ENCODE data around the gene GARNL3.

GARNL3 gene

DNA sequence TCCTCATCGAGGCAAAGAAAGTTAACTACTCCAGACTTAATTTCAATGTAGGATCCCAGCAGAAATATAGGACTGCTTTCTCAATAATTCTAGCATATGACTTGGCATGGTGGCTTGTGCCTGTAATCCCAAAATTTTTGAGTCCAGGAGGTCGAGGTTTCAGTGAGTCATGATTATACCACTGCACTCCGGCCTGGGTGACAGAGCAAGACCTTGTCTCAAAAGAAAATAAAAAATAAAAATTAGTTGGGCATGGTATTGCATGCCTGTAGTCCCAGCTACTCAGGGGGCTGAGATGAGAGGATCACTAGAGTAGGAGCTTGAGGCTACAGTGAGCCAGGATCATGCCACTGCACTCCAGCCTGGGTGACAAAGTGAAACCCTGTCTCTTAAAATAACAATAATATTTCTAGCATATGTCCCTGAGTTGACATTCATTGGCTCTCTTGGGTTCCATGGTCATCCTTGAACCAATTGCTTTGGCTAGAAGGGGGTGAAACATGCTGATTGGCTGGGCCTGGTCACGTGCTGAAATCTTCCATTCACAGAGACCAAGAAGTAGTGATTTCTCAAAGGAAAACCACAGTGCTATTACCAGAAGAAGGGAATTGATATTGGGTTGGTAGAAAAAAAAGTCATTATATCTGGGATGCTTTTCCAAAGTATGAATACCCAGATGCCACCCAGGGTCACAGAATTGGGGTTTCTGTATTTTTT lies 31.6 kb upstream of the GARNL3 start:
- DNase-seq (ENCODE audit: extremely low read depth in 1 of 2, low read depth in 1 of 2) = no peak

DNA sequence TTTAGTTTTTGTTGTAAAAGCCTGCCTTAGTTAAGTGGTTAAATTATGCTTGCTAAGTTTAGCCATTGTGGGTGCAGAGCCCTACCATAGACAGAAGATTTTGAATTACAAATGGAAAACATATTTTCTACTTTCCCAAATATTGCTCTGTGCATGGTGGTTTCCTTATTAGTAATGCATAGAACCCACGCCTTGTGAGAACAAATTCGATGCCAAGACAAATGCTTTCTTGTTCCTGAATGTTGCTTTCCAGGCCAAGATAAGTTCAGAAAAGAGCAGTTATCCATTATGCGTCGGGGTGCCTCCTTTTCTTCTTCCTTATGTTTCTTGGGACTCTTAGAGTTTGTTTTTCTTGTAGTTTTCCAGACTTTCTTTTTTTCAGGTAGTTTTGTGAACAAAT lies 31.0 kb upstream of the GARNL3 start:
- DNase-seq (ENCODE audit: extremely low read depth in 1 of 2, low read depth in 1 of 2) = no peak

DNA sequence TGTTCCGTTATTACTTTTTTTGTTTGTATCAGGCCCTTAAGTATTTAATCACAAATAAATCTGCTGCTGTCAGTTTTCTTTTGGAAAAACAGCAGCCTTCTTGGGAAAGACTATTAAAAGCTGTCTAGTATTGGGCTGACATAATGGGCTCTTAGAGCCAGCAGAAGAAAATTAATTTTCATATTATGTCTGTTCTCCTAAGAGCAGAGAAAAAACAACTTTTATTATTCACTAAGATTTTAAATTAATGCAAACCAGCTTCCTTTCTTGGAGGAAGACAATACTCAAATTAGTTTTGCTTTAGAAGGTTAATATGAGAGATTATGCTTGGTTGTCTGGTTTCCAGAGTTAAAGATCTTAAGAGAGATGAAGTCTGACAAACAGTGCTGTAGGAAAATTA lies 30.6 kb upstream of the GARNL3 start:
- no peak for DNase-seq (ENCODE audit: extremely low read depth in 1 of 2, low read depth in 1 of 2)

DNA sequence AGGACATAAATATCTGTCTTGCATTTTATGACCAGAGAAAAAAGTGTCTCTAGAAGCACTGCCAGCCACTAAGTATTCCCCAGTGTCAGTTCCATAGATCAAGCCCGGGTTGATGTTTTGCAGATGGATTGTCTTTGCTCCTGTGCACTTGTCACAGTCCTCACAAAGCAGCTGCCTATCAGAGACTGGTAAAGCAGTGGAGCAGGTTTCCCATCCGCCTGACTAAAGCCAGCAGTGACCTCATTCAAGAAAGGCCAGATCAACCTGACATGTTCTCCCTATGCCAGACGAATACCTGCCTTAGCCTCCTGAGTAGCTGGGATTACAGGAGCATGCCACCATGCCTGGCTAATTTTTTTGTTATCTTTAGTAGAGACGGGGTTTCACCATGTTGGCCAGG lies 26.8 kb upstream of the GARNL3 start:
- no peak for DNase-seq (ENCODE audit: extremely low read depth in 1 of 2, low read depth in 1 of 2)

DNA sequence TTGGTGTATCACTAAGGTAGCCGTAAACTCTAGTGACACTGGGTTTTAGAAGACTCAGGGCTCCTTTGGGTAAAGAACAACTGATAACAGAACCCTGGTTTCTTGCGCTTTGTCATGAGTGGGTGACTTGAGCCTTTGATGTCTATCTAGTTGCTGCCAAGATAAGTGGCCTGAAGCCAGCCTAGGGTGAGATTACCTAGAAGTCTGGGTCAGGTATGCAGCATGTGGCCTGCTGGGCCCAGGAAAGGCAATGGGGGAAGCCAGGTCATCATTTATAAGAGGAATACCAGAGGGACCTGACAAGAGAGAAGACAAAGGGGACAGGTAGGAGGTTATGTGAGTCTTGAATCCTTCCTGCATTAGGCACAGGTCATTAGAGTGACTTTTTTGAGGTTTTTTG lies 23.2 kb upstream of the GARNL3 start:
- DNase-seq (ENCODE audit: extremely low read depth in 1 of 2, low read depth in 1 of 2) = no peak

DNA sequence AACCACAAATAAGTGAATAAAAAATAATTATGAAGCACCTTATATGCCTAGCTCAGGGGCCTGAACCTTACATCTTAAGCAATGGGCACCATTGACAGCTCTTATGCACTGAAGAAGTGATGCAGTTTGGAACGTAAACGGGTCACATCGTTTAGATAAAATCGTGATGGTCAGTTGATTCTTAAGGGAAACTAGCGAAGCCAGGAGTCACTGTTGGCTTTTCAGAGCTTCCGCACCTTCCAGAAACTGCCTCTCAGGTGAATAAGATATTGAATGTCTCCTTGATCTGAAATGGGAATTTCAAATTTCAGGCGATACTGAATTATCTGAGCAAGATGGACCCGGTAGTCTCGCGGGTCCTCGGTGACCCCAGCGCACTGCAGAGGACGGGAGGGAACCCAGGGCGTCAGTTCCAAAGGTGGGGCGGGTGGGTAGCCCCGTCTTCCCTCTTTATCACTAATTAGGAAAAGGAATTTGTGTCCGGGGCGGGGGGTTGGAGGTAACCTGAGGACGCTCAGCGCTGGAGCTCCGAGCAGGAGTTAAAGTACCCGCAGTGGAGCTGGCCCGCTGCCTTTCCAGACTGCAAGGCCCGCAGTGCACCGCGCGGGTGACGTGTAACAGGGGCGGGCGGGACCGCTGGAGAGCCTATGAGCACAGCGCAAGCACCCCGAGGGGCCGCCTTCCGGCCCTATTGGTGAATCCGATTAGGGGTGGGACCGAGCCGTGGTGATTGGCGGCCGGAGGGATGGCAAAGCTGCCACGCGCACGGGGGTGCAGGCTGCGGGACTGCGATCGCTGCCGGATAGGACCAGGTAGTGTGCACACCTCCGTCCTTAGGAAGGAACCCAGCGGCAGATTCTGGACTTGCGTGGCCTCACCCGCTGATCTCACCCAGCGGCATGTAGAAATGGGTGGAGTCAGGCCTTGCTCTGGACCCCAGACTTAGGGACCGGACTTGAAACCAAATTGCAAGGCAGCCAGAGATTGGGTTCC lies 19.7 kb upstream of the GARNL3 start:
- DNase-seq (ENCODE audit: extremely low read depth in 1 of 2, low read depth in 1 of 2) = peak; percentile 91 to 95

DNA sequence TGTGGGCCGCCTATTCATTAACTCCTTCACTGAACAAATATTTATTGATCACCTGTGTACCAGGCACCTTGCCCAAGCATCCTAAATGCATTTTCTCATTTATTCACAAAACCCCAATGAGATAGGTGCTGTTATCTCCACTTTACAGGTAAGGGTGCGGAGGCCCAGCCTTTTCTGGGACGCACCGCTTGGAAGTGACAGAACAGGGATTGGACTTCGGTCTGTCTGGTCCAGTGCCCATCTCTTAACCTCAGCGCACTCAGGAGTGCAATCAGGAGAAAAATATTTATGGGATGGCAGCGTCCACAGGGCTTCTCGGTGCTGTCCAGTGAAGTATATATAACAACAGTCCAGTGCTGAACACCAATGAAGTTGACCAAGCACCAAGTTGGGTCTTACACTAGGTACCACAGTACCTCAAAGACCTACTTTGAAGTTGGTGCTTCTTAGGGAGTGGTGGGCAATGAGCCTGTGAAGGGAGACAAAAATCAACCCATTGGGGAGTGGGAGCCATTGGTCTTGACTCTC lies 18.9 kb upstream of the GARNL3 start:
- DNase-seq (ENCODE audit: extremely low read depth in 1 of 2, low read depth in 1 of 2) = no peak

DNA sequence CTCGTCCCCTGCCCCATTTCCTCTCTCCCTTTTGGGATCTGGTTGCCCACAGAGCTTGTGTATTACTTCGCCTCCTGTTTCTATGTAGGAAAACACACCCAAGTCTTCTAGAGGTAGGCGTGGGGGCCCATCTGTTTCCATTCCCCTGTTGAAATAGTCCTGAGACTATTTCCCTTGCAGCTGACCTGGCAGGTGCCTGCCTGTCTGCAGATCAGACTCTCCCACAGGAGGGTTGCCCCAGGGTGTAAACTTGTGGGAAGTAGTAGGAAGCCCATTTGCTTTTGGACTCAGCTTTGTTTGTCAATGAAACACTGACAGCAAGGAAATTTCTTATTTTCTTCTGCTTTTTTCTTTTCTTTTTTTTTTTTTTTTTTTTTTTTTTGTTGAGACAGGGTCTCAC lies 16.3 kb upstream of the GARNL3 start:
- DNase-seq (ENCODE audit: extremely low read depth in 1 of 2, low read depth in 1 of 2) = no peak

DNA sequence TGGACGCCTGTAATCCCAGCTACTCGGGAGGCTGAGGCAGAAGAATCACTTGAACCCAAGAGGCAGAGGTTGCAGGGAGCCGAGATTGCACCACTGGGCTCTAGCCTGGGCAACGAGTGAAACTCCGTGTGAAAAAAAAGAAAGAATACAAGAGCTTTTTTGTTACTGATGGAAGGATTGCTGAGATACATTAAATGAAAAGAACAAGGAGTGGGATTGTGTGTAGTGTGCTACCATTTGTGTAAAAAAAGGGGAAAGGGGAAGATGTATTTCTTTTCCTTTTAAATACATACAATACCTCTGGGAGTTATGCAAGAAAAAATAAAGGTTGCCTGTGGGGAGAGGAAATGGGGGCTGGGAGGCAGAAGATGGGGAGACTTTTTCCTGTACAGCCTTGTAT lies 14.7 kb upstream of the GARNL3 start:
- DNase-seq (ENCODE audit: extremely low read depth in 1 of 2, low read depth in 1 of 2) = no peak

DNA sequence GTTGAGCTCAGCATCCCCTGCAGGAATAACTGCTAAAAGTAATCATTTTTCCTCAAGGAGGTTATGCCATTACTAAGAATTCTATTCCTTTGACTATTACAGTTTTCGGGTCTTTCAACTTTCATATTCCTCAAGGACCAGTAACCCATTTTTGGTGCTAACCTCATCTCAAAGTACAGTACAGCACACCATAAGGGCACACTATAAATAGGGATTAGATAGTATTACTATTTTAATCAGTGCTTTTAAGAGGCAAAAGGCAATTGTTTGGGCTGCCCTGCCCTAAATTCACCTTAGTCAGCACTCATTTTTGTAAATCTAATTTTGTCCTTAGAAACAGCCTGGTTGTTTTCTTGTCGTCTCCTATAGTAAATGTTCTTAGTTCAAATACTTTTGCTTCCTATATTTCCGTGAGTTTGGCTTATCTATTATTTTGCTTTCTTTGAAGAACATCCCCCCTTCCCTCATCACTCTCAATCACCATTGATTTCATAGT lies 13.6 kb upstream of the GARNL3 start:
- no peak for DNase-seq (ENCODE audit: extremely low read depth in 1 of 2, low read depth in 1 of 2)

DNA sequence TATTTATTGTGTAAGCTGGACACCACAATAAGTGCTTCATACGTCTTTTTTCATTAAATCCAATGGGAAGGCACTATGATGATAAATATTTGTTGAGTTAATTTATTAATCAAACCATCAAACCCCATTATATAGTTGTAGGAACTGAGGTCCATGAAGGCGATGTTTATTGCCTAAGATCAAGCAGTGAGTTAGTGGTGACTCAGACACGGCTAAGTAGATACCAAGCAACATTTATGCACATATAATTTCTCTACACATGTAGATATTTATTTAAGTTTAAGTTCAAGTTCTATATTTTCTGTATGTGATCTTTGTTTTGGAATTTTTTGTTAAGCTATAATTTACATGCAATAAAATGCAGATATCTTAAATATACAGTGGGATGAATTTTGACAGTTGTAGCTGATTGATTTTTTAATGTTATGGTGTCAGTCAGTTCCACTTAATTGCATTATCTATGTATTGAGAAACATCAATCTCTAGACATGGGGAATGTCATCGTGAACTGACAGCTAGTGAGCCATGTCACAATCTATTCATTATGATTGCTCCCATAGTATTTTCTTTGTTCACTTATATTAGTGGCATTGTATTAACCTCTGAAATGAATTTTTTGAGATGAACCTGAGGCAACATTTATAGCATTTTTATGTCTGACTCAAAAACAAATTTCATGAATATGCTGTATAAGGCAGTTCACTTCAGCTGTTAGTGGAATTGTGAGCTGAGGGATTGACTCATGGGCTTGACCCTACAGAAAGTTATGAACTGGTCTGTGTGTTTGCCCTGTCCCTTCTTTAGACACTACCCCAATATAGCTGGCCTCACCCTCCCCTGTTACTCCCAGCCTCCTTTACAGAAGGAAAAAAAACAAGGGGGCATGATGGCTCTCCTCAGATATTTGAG lies 11.9 kb upstream of the GARNL3 start:
- no peak for DNase-seq (ENCODE audit: extremely low read depth in 1 of 2, low read depth in 1 of 2)

DNA sequence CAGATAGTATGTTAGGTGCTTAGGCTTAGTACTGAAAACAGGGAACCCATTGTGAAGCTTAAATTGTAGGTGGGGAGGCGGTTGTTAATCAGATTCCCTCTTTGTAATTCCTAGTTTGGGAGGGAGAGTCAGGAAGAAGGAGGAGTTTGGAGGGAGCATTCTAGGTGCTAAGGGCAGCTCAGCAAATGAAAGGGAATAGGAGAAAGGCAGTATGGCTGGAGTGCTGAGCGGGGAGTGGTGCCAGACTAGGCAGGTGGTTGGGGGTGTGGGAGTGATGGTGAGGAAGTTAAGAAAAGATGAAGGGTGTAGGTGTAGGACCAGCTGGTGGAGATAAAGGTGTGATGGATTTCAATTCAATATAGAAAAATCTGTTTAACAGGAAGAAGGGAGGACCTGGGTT lies 11.1 kb upstream of the GARNL3 start:
- no peak for DNase-seq (ENCODE audit: extremely low read depth in 1 of 2, low read depth in 1 of 2)

DNA sequence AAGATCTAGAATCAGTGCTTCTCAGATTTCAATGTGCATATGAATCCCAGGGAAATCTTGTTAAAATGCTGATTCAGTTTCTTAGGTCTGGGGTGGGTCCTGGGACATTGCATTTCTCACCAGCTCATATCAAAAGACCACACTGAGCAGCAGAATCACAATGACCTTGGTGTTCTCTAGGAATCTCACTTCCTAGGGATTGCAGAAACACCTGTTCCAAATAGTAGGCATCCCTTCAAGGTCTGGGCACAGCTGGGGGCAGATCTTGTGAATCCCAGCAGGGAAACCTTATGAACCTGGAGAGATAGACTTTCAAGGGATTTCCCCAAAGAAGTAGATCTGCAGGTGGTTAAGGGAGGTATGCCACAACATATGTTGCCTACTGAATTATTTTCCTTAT lies 8.9 kb upstream of the GARNL3 start:
- no peak for DNase-seq (ENCODE audit: extremely low read depth in 1 of 2, low read depth in 1 of 2)

DNA sequence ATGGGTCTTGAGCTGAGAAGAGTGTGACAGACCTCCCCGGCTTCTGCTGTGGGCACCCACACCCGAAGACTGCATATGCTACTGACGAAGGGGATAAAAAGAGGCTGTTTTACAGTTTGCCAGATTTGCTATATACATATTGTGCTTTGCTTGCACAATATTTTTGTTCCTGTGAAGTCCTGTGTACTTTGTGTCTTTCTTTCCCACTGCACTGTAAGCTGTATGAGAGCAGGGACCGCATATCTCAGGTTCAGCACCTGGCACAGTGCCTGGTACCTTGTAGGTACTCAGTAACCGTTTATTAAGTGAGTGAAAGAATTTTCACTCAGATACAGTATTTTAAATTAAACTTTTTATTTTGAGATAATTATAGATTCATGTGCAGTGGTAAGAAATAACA lies 8.2 kb upstream of the GARNL3 start:
- DNase-seq (ENCODE audit: extremely low read depth in 1 of 2, low read depth in 1 of 2) = no peak

DNA sequence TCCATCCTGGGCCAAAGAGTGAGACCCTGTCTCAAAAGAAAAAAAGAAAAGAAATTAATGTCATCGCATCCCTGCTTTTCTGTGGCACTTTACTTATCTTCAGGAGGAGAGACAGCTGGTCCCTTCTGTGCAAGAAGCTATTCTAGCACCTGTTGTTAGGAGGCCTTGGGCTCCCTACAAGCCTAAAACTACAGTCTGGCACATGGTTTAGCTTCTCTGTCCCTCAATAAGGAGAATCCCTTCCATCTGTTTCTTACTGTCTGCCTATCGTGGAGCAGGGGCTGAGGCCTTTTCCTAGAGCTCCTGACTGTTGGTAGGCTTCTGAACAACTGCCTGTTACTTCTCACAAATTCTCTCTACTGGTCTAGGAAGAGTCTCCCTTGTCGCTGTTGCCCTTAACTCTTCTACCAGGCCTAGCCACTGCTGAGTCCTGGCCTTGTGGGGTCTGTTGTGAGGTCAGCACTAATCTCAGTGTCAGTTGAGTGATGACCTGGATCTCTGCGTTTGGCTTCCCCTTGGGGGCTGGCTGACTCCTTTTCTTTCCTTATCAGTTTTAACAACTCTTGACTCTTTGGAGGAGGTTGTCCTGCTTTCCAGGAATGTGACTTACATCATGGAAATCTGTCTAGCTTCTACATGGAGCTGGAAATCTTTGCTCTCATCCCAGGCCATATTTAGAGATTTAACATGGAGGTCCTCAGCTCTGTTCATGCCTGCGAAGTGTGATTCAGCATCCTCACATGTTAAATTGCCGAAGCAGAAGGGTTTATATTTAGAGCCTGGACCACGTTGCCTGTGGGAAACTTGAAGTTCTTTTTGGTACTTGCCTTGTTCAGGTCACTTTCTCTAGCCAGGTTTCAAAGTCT lies 5.7 kb upstream of the GARNL3 start:
- DNase-seq (ENCODE audit: extremely low read depth in 1 of 2, low read depth in 1 of 2) = no peak

DNA sequence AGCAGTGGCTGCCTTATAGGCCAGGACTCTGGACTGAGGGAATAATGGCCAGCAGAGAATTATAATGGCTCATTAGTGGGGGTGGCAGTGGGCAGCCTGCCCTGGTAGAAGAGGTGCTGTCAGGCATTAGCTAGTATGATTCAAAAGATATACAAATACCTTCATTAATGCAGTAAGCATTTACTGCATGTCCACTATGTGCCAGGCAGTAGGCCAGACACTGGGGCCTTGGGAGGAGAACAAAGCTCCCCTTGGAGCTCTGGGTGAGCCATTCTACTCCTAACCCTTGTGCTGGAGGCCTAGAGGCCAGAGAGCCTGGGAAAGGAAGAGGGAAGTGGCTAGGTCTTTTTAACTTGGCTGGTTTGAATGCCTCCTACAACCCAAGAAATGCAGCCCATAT lies 2.0 kb upstream of the GARNL3 start:
- DNase-seq (ENCODE audit: extremely low read depth in 1 of 2, low read depth in 1 of 2) = no peak

DNA sequence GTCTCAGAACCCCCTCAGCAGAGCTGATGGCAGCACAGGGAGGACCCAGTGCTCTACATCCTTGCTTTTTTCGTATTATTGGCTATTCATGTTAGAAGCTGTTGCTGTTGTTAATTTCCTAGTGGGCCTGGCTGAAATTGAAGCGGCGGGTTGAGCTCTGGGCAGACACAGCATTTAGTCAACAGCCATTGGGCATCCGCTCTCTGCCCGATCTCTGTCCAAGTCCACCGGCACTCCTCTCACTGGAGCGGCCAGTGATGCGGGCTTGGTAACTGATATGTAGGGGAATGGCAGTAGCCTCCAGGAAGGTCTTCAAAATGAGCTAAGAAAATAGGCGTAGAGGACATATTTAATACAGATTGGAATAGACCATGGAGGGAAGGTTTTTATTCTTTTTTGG lies 1.3 kb upstream of the GARNL3 start:
- DNase-seq (ENCODE audit: extremely low read depth in 1 of 2, low read depth in 1 of 2) = no peak

DNA sequence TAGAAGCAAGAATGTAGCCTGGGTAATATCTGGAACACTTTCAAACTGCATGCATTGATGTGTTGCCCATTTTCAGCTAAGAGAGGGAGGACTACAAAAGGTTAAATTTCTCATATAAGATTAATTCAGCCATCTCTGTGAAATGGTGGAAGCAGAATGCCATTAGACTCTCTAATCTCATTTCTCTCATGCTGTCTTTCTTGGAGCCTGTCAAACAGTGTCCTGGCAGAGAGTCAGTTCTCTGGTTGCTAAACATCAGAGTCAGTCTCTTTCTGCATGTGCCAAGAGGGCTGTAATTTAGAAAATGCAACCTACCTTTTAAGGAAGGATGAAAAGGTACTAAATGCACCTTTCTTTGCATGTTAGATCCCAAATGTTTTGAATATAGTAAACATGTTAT lies 910 bp upstream of the GARNL3 start:
- no peak for DNase-seq (ENCODE audit: extremely low read depth in 1 of 2, low read depth in 1 of 2)

DNA sequence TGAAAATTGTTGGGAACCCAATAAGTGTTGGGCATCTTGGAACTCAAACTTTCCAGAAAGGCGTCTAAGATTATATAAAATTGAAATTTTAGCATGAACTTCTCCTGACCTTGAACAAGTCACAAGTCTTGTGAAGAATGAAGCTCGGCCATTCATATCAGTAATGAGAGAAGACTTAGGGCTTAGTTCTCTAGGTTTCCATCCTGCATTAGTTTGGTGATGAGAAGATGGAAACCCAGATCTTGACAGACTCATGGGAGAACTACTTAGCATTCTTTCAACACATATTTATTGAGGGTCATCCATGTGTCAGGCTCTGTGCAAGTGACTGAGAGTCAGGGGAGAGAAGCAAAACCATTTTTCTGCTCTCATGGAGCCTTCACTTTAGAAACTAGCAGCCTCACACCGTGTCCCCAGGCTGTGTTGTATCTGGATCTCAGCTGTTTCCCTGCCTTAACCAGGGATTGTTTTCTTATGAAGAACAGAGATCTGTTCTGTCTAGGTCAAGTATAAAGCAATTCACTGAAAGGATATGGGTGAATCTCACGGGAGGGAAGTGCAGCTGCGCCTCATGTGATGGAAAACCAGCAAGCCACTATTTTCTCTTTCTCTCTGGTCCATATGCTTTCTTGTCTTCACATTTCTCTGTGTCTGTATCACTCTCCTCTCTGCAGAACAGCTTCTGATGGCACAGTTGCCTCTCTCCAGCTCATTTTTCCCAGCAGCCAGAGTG lies 3.4 kb downstream of the GARNL3 start:
- DNase-seq (ENCODE audit: extremely low read depth in 1 of 2, low read depth in 1 of 2) = no peak

Measured in stimulated activated CD8-positive, alpha-beta memory T cell treated with anti-CD3 and anti-CD28 coated beads, Interleukin-7, amount 100 ng/mL, for 48 hours (primary cell).